ENCODE measurements around the gene MARCHF11. TPM values are rescaled to one million over a fixed set of nuclear protein-coding genes. Genes with fewer than 3 reads are reported as not detected.

The MARCHF11 gene, protein sequence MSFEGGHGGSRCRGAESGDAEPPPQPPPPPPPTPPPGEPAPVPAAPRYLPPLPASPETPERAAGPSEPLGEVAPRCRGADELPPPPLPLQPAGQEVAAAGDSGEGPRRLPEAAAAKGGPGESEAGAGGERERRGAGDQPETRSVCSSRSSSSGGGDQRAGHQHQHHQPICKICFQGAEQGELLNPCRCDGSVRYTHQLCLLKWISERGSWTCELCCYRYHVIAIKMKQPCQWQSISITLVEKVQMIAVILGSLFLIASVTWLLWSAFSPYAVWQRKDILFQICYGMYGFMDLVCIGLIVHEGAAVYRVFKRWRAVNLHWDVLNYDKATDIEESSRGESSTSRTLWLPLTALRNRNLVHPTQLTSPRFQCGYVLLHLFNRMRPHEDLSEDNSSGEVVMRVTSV
- polyA plus RNA-seq (ENCODE audit: insufficient read length in 10 of 10), result not detected
- long read RNA-seq, donor 1, result 0 reads
- long read RNA-seq, donor 2, result 0 reads
- long read RNA-seq, donor 3, result 0 reads
- long read RNA-seq, donor 4, result 0 reads
- long read RNA-seq, donor 5, result 0 reads
- long read RNA-seq, donor 6, result 0 reads
- long read RNA-seq, donor 7, result 0 reads
- long read RNA-seq, donor 8, result 0 reads
- long read RNA-seq, donor 9, result 0 reads

DNA sequence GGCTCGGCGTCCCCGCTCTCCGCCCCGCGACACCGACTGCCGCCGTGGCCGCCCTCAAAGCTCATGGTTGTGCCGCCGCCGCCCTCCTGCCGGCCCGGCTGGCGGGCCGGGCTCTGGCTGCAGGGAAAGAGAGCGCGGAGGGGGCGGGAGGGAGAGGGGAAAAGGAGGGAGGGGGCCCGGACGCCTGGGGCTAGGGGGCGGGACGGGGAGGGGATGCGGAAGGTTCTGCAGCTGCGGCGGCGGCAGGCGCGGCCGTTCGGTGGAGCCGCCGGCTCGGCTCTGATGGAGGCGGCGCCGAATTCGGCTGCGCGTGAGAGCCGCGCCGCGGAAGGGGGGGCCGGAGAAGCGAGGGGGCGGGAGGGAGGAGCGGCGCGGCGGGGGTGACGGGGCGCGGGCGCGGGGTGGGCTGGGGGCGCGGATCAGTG, at the start of gene MARCHF11:
TSS of gene MARCHF11 (minus strand) at position 281 of the 425 bp plus-strand sequence. CDS start at position 65, 216 bp downstream.
- peak in 1 of 3 donors; percentile 3 for DNase-seq

DNA sequence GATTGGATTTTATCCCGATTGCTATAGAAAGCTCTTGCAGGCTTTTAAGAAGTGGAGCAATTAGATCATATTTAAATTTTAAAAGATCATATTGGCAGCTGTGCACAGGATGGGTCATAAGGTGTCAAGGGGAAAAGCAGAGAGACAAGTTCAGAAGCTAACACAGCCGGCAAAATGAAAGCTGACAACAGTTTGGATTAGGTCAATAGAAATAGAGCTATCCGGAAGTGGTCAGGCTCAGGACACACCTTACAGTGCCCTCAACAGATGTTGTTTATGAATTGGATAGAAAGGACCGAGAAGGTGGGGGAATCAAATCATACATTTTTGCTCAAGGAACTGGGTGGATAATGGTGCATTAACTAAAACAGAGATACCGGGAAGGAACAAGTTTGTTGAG, 46.3 kb upstream of the MARCHF11 start:
- no peak for DNase-seq

DNA sequence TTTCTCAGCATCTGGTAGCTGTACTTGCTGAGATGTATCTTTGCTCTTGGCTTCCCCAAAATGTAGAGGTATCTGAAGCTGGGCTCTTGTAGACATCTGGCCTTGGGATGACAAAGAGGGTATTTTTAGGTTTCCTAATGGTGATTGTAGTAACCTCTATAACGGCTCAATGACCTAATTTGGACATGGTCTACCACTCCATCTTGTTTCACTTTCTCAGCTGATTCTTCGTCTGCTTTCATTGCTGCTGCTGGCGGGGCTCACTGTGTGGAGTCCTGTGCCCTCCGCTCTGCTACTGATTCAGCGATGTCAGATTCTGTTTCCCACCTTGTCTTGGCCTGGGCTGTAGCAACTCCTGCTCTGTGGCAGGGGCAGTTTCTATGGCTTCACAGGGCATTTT, 12.7 kb upstream of the MARCHF11 start:
- DNase-seq, result no peak

DNA sequence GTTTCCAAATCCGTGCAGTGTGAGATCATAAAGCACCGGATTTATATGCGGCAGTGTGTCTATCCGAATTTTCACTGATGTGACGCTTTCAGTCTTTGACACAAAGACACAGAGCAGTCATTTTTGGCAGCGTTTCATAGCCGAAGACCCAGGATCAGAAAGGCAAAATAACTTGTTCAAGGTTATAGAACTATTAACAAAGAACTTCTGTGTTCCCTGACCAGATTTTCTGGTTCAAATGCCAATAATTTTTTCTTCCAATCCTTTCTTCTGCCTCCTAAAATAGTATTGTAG, 1.1 kb upstream of the MARCHF11 start:
- DNase-seq, result no peak

DNA sequence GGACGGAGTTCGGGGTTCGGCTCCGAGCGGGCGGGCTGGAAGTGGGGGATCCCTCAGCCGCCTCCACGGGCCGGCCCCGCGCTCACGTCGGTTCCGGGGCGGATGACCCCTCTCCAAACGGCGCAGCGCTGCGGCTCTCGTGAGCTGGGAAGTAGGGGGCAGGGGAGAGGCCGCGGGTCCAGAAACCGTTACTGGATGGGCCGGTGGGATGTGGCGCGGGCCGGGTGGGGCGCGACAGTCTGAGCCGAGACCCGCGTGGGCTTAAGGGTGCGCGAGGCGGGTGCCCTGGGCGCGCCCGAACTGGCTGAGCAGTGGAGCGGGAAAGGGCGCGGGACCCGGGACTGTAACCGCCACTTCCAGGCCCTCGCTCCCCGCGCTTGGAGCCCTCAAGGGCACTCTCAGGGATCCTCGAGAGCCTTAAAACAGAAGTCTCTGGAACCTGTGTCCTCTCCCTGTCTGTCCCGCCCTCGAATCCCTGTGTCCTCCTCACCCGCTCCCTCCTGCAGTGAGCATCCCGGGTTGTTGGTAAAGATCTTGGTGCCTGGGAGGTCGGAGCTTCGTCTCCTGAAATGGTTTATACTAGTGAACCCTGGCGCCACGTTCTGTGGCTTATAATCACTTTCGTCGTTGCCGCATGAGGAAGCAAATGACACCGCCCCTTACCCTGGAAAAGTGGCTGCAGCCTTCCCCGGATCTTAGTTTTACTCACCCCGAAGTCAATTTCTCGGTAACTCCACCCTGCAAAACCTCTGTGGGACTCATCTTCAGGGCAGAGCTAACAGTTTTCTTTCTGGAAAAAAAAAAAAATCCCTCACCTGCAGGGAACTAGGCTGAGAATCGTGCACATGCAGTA, 571 bp upstream of the MARCHF11 start:
- peak in 1 of 3 donors; percentile 2 for DNase-seq

DNA sequence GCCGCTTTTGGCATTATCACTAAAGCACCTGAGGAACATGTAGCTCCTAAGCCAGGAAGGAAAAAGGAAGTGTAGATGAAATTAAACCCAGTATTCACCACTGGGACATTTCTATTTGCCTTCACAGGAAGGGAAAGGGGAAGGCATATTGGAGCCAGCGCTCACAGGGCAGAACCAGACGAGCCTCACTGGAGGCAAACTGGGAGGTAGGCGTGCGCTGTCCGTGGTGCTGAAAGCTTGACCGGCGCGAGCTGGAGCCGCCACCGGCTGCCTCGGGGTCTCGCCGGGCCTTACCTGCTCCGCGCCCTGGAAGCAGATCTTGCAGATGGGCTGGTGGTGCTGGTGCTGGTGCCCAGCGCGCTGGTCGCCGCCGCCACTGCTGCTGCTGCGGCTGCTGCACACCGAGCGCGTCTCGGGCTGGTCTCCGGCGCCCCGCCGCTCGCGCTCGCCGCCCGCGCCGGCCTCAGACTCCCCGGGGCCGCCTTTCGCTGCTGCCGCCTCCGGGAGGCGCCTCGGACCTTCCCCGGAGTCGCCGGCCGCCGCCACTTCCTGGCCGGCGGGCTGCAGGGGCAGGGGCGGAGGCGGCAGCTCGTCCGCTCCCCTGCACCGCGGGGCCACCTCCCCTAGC, 732 bp downstream of the MARCHF11 start:
- DNase-seq, result peak; percentile 56 to 88 (median 83)

DNA sequence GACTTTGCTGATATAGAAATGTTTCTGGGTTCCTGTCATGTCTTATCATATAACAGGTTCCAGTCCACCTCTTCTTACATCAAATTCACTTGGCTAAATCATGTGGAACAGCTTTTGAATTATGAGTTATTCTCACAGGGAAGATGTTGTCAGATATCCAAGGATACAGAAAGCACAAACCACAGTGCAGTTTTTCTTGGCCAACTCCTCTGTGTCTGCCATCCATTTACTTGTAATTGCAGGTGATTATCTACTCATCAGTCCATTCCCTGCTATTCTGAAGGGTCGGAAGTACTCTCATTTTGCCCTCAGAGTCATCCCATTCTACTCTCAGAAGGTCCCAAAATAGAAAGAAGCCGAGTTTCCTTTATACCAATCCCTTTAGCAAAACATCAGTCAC, 10.0 kb downstream of the MARCHF11 start:
- DNase-seq, result no peak

DNA sequence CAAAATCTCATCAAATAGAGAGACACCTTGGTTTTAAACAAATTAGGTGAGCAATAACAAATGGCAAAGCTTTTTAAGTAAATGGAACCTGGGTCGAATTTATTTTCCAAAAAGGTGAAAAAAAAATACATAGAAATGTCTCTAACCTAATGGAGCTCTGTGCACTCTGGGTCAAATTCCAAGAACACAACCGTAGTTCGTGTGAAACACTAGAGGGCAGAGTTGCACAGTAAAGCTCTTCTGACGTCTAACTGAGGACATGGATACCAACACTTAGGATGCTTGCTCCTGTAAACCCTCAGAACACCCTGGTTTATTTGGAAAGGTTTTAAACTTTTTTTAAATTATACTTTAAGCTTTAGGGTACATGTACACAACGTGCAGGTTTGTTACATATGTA, 18.9 kb downstream of the MARCHF11 start:
- DNase-seq, result peak; percentile 15 to 45 (median 17)

DNA sequence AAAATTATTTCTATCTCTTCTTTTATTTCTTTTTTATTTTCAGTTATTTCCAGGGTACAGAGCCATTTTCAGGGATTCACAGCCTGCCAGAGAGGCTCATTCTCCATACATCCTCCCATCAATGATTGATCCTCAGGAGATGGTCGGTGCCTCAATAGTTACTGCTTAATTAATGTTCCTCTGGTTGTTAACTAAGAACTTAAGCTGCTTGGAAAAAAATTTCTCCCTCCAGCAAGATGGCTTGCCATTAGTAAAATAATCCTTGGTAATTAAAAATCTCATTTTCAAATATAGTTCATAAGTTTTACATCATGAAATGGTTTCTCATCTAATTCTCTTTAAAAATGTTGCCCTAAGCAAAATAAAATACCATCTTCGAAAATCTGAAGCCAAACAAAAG, 20.0 kb downstream of the MARCHF11 start:
- DNase-seq, result no peak

DNA sequence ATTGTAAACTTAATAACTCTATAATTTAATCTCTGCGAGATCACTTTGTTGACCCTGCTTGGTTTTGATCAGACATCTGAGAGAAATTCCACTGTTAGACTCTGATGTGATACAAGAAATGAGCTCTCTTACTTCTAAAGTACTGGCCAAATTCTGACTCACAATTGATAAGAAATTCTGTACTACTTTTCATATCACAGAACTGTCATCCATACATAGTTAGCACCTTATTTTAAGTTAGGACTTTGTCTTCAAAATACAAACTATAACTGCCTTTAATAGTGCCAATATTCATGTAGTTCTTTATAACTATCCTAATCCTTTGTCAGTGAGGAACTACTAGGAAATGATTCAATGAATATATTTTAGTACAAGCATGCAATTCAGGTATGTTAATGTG, 23.4 kb downstream of the MARCHF11 start:
- DNase-seq, result no peak

DNA sequence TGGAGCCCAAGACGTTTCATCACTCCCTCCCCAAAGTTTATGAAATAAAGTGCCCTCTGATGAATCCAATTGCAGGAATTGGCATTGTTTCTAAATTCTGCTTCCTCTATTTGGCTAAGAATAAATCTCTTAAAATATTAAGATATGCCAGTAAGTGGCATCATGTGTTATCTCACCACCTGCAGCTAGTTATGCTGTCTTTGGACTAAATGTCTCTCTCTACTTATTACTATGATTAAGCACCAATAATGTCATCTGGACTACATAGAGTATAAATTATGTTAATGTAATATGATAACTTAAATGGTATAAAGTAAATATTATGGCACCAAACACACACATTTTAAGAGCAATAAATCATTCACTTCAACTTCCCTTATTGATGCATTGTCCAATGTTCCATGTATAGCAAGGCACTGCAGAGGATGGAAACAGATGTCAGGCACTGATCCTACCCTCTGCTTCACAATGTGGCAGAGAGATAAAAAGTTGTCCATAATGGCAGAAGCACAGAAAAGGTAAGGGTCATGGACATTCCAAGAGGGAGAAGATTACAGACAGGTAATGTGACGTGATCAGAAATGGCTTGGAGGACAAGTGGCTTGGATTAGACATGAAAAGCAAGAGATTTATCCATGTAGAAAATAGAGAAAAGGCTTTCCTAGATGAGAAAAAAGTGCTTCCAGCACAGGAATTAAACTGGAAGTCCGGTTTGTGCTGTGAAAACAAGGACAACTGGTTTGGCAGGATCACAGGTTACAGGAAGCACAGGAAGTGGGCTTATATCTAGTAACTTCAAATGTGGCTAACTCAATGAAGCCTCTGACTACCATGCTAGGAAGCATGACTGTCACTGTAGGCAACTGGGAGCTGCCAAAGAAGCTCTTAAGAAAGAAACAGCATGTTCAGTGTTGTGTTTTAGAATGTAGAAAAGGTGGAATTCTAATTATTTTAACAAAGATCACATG, 26.7 kb downstream of the MARCHF11 start:
- no peak for DNase-seq

DNA sequence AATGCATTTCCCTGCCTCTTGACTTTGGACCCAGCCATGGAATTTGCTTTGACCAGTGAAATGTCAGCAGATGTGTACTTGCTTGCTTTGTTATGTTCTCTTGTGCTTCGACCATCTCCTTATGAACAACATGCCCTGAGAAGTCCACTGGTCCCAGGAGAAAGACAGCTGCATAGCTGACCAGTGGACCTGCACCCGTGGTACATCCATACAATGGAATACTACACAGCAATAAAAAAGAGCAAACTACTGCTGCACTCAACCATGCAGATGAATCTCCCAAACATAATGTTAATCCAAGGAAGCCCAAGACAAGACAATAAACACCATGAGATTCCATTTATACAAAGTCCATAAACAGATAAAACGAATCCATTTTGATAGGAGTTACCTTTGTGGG, 30.0 kb downstream of the MARCHF11 start:
- DNase-seq, result no peak

DNA sequence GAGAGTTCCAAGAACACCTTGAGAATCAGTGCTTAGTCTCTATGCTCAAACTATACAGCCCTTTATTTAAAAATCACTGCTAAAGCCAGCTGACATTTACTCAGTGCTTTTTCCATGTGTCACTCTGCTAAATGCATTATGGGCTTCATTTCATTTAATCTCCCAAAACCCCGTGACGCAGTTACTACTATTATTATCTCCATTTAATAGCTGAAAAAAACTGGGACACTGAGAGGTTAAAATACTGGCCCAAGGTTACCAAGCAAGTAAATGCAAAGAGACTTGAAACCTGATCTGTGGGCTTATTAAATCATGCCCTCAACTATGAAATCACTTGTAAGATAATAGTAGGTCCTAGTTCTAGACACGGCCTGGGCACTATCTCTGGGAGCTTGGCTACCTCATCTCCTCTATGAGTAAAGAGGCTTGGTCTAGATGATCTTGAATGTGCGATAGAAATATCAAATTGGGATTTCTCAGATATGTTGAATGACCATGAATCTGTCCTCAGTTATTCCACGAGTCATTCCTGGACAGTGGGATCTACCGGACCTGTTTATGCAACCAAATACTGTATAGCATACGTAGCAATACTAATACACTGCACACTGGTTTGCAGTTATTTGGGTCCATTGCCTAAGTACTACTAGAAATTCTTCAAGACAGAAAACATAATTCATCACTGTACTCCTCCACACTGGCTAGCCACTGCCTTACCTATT, 32.3 kb downstream of the MARCHF11 start:
- DNase-seq, result no peak

DNA sequence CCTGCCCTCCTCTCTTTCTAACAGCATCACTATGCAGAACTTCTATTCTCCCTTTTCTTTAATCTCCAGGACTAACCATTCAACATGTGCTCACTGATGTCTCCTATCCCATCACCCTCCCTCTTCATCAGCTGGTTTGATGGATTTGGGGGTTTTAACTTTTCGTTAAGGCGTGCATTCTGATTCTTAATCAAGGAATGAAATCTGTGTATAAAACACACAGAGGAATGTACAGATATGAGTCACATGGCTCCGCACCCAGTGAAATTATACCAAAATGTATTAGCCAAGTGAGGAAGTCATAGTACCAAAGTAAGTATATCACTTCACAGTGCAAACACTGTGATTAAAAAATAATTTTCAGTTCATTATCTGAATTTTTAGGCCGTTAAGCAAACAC, 35.2 kb downstream of the MARCHF11 start:
- DNase-seq, result no peak

DNA sequence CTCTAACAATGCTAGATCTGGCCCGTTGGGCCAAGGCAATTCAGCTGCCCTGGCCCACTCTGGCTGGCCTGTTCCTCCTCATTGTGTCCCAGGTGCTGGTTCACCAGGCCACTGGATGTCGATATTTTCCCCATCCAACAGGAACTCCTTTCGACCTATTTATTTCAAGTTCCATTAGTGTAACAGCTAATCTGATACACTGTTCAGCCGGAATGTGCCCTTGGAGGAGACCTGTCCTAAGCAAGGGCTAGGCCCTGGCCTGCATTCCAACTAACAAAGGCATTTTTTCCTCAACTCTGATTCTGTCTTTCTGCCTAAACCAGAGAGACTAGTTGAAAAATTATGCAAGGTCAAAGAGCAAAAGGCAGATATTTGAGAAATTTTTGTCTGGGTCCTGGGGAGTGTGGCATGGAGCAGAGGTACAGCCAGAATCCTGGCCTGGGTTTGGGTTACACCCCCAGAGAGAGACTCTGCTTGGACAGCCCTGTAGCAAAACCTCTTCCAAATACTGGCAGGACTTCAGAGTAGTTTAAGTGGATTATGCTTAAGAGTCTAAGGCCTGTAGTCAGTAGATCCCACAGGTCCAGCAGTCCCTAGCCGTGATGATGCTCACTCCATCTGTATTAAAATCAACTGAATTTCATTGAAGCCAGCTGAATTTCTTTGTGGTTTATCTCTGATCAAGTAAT, 36.1 kb downstream of the MARCHF11 start:
- DNase-seq, result peak in 1 of 3 donors; percentile 10

DNA sequence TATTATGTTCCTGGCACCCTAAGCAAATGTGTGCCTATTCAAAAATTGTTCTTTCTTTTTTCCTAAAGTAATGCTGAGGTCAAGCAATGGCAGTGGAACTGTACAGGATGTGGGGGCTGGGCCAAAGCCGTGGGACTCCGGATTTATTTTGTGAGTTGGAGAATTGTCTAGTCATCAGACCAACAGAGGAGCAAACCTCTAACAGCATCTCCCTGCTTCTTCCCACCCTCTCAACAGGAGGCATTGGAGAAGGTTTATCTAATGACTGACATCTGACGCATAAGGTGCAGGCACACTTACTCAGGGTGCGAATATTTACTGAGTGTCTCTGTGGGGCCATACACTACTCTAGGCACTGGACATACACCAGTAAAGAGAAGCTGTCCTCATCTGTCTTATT, 38.6 kb downstream of the MARCHF11 start:
- DNase-seq, result no peak

DNA sequence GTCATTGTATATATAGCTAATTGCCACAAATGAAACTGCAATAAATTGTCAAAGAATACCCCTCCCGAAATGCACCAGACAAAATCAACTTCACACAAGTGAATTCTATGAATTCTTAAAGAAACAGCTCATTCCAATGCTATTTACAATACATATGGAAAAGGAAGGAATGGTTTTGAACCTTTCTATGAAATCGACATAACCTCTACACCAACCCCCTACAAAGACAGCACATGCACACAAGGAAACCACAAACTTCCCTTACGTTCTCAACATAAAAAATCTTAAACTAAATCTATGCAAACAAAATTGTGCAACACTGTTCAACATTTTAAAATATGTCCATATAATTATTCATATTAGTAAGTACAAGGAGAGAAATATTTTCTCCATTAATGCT, 39.2 kb downstream of the MARCHF11 start:
- no peak for DNase-seq

DNA sequence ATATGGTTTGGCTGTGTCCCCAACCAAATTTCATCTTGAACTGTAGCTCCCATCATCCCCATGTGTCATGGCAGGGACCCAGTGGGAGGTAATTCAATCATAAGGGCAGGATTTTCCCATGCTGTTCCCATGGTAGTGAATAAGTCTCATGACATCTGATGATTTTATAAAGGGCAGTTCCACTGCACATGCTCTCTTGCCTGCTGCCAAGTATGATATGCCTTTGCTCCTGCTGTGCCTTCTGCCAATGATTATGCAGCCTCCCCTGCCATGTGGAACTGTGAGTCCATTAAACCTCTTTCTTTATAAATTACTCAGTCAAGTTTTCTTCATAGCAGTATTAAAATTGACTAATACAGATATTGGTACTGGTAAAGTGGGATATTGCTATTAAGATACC, 42.4 kb downstream of the MARCHF11 start:
- DNase-seq, result no peak

DNA sequence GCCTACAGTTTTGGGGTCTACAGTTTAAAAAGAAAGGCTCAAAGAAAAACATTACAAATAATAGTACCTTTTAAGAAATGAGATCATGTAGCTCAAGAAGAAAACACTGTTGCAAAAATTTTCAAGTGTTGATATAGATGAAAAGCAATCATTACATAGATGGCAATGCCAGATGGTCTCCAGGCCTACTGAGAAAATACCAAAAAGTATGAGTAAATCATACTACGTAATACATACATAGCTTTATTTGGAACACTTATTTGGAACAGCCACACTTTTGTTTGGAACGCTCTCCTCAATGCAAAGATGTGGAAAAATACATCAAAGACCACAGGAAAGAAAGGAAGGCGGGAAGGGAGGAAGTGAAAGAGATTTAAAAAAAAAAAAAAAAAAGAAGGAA, 44.1 kb downstream of the MARCHF11 start:
- DNase-seq, result no peak

DNA sequence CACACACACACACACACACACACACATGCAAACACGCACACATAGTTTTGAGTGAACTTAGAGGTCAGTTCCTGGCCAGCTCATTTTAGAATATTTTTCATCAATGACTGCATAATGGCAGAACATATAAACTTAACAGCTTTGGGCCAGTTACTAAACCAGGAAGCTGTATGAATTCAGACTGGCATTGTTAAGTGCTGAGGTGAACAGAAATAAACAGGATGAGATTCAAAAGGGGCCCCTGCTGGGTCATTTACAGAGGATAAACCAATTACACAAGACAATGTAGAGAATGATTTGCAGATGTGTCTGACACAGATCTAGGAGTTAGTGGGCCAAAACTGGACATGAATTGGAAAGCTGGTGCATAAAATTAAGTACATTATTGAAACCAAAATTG, 44.6 kb downstream of the MARCHF11 start:
- DNase-seq, result no peak

Data from muscle of back (tissue), 13 donors.